ENCODE results near the gene SYNE1. TPM values are rescaled to one million over a fixed set of nuclear protein-coding genes. Genes with fewer than 3 reads are reported as not detected.

SYNE1 gene
- polyA plus RNA-seq, 1 donor from 2014 or later: 38.5 TPM

DNA sequence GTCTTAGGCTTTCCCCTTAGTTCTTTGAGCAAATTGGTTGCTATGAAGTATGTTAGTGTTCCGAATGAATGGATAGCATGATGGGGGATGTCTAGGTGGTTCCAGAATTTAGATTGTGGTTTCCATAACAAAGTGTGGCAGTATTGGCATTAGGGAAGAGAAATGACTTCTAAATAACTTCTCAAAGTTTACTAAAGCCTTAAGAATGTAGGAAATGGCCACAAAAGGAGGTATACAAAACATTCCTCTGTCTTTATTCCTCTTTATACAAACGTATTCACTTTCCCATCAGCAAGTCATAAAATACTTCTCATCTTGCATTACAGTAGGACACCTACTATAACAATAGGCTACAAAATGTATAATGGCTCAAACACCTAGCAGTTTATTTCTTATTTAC is 550.1 kb downstream of the SYNE1 start:
- Histone ChIP-seq H3K36me3 (ENCODE audit: insufficient read depth, low read length) (no peaks in the 10 kb centered on the region), H3F3A (ENCODE audit: insufficient read depth, low read length, poor library complexity, severe bottlenecking) (no peaks in the 10 kb centered on the region), H3K4me2 (ENCODE audit: low read length) (no peak overlapping the region), H3K4me3 (ENCODE audit: low read length) (no peak overlapping the region), H3K9me2 (ENCODE audit: insufficient read depth, low read length) (no peaks in the 10 kb centered on the region), H3K79me2 (replicated peaks; ENCODE audit: insufficient read depth, low read length) (no peaks in the 10 kb centered on the region), H2AFZ (ENCODE audit: low read depth, low read length) (no peak overlapping the region), H3K9ac (ENCODE audit: low read length) (no peak overlapping the region), H3K9me3 (ENCODE audit: low read length) (no peaks in the 10 kb centered on the region), H3K27me3 (ENCODE audit: insufficient read depth, low read depth, low read length) (no peaks in the 10 kb centered on the region), H4K20me1 (ENCODE audit: insufficient read depth) (no peaks in the 10 kb centered on the region), H3K27ac (ENCODE audit: low read length) (no peak overlapping the region)
- TF ChIP-seq TAF1 (IDR thresholded peaks at IDR 0.05; ENCODE audit: low read depth) (no peak), EZH2 (IDR thresholded peaks at IDR 0.05; ENCODE audit: borderline replicate concordance, insufficient read depth, low read length, poor library complexity, severe bottlenecking) (no peak), EP300 (conservative IDR thresholded peaks at IDR 0.05; ENCODE audit: poor library complexity, severe bottlenecking) (no peak), MXI1 (conservative IDR thresholded peaks at IDR 0.05; ENCODE audit: poor library complexity, severe bottlenecking) (no peak), RAD21 (conservative IDR thresholded peaks at IDR 0.05) (no peak), SMC3 (conservative IDR thresholded peaks at IDR 0.05; ENCODE audit: poor library complexity) (no peak)
- TF ChIP-seq, protein P1, sequence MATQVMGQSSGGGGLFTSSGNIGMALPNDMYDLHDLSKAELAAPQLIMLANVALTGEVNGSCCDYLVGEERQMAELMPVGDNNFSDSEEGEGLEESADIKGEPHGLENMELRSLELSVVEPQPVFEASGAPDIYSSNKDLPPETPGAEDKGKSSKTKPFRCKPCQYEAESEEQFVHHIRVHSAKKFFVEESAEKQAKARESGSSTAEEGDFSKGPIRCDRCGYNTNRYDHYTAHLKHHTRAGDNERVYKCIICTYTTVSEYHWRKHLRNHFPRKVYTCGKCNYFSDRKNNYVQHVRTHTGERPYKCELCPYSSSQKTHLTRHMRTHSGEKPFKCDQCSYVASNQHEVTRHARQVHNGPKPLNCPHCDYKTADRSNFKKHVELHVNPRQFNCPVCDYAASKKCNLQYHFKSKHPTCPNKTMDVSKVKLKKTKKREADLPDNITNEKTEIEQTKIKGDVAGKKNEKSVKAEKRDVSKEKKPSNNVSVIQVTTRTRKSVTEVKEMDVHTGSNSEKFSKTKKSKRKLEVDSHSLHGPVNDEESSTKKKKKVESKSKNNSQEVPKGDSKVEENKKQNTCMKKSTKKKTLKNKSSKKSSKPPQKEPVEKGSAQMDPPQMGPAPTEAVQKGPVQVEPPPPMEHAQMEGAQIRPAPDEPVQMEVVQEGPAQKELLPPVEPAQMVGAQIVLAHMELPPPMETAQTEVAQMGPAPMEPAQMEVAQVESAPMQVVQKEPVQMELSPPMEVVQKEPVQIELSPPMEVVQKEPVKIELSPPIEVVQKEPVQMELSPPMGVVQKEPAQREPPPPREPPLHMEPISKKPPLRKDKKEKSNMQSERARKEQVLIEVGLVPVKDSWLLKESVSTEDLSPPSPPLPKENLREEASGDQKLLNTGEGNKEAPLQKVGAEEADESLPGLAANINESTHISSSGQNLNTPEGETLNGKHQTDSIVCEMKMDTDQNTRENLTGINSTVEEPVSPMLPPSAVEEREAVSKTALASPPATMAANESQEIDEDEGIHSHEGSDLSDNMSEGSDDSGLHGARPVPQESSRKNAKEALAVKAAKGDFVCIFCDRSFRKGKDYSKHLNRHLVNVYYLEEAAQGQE (IDR thresholded peaks at IDR 0.05; ENCODE audit: borderline replicate concordance): no peak

DNA sequence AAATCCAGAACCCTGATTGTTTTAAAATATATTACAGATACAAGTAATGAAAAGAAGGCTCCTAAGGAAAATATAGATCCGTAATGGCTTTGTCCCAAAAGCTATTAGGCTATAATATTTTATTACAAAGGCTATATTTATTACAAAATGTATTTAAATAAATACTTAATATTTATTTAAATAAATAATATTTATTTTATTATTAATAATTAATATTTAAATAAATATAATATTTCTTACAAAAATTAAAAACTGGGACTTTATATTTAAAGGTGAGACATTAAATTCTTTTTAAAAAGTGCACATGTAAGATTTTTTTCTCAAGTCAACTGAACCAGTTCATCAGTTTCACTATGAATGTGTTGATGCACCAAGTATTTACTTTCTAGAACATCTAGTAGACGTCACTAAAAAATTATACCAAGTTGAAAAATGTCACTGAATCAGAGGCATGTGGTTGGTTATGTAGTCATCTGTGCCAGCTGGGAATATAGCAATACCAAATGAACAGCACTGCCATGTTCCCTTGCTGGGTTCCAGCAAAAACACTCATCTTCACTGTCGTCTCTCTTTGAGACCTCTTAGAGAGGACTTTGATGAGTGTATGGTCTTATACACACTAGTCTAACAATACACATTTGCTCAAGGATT is 550.8 kb downstream of the SYNE1 start:
- no peaks in the 10 kb centered on the region for H3F3A ChIP-seq (ENCODE audit: insufficient read depth, low read length, poor library complexity, severe bottlenecking)
- no peaks in the 10 kb centered on the region for H3K9me3 ChIP-seq (ENCODE audit: low read length)
- no peak overlapping the region for H3K4me3 ChIP-seq (ENCODE audit: low read length)
- no peak overlapping the region for H2AFZ ChIP-seq (ENCODE audit: low read depth, low read length)
- no peaks in the 10 kb centered on the region for H3K36me3 ChIP-seq (ENCODE audit: insufficient read depth, low read length)
- H3K27me3 ChIP-seq (ENCODE audit: insufficient read depth, low read depth, low read length): no peaks in the 10 kb centered on the region
- TF ChIP-seq SMC3 (conservative IDR thresholded peaks at IDR 0.05; ENCODE audit: poor library complexity): no peak
- TF ChIP-seq, protein P2, sequence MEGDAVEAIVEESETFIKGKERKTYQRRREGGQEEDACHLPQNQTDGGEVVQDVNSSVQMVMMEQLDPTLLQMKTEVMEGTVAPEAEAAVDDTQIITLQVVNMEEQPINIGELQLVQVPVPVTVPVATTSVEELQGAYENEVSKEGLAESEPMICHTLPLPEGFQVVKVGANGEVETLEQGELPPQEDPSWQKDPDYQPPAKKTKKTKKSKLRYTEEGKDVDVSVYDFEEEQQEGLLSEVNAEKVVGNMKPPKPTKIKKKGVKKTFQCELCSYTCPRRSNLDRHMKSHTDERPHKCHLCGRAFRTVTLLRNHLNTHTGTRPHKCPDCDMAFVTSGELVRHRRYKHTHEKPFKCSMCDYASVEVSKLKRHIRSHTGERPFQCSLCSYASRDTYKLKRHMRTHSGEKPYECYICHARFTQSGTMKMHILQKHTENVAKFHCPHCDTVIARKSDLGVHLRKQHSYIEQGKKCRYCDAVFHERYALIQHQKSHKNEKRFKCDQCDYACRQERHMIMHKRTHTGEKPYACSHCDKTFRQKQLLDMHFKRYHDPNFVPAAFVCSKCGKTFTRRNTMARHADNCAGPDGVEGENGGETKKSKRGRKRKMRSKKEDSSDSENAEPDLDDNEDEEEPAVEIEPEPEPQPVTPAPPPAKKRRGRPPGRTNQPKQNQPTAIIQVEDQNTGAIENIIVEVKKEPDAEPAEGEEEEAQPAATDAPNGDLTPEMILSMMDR (IDR thresholded peaks at IDR 0.05; ENCODE audit: poor library complexity, severe bottlenecking): no peak
- no peak for TF ChIP-seq EZH2 (IDR thresholded peaks at IDR 0.05; ENCODE audit: borderline replicate concordance, insufficient read depth, low read length, poor library complexity, severe bottlenecking)
- TF ChIP-seq, protein P1 (IDR thresholded peaks at IDR 0.05; ENCODE audit: borderline replicate concordance): no peak
- no peak for TF ChIP-seq POLR2AphosphoS5 (IDR thresholded peaks at IDR 0.05)
- TF ChIP-seq EP300 (conservative IDR thresholded peaks at IDR 0.05; ENCODE audit: poor library complexity, severe bottlenecking): no peak
- no peak for TF ChIP-seq TAF1 (IDR thresholded peaks at IDR 0.05; ENCODE audit: low read depth)
- no peak for TF ChIP-seq RAD21 (conservative IDR thresholded peaks at IDR 0.05)
- TF ChIP-seq MXI1 (conservative IDR thresholded peaks at IDR 0.05; ENCODE audit: poor library complexity, severe bottlenecking): no peak
- no peaks in the 10 kb centered on the region for H3K79me2 ChIP-seq (replicated peaks; ENCODE audit: insufficient read depth, low read length)
- H3K27ac ChIP-seq (ENCODE audit: low read length): no peak overlapping the region
- no peak overlapping the region for H3K4me2 ChIP-seq (ENCODE audit: low read length)
- no peaks in the 10 kb centered on the region for H3K9me2 ChIP-seq (ENCODE audit: insufficient read depth, low read length)
- H4K20me1 ChIP-seq (ENCODE audit: insufficient read depth): no peaks in the 10 kb centered on the region
- no peak overlapping the region for H3K9ac ChIP-seq (ENCODE audit: low read length)
